ENCODE results near the gene TCP11L2.
A peak's percentile ranks its signal among the peaks of the same experiment; 100 is the strongest.
"Not testable (repeated sequence)": the region's sequence is repeated elsewhere in the genome, so short reads cannot be mapped to it uniquely, and the experiment has no call there.

The TCP11L2 gene

GRCh38 chr12:106343214-106343528, 40.6 kb downstream of the TCP11L2 start:
- no peak for DNase-seq (ENCODE audit: low read depth in 2 of 2)

- DNase-seq (ENCODE audit: low read depth in 2 of 2): no peak
Measured at GRCh38 chr12:106344131-106344530, 41.6 kb downstream of the TCP11L2 start.

- no peak for DNase-seq (ENCODE audit: low read depth in 2 of 2)
Measured at GRCh38 chr12:106345746-106346145, 43.2 kb downstream of the TCP11L2 start.

GRCh38 chr12:106348411-106348810, 45.9 kb downstream of the TCP11L2 start:
- no peak for DNase-seq (ENCODE audit: low read depth in 2 of 2)

- DNase-seq (ENCODE audit: low read depth in 2 of 2): no peak
Measured at GRCh38 chr12:106353175-106353574, 50.6 kb downstream of the TCP11L2 start.

- DNase-seq (ENCODE audit: low read depth in 2 of 2): peak; percentile 86 to 90
Measured at GRCh38 chr12:106357549-106358395, 55.2 kb downstream of the TCP11L2 start, which contains the start of gene POLR3B. Gene POLR3B (plus strand): TSS chr12:106357748. CDS start chr12:106357880, 132 bp downstream.

GRCh38 chr12:106358396-106359241, 56.1 kb downstream of the TCP11L2 start:
- no peak for DNase-seq (ENCODE audit: low read depth in 2 of 2)

GRCh38 chr12:106359646-106360399, 57.3 kb downstream of the TCP11L2 start:
- DNase-seq (ENCODE audit: low read depth in 2 of 2): no peak

GRCh38 chr12:106360400-106360994, 58.0 kb downstream of the TCP11L2 start:
- DNase-seq (ENCODE audit: low read depth in 2 of 2): no peak

- DNase-seq (ENCODE audit: low read depth in 2 of 2): no peak
Measured at GRCh38 chr12:106362971-106363370, 60.4 kb downstream of the TCP11L2 start.

GRCh38 chr12:106364261-106364660, 61.7 kb downstream of the TCP11L2 start:
- no peak for DNase-seq (ENCODE audit: low read depth in 2 of 2)

GRCh38 chr12:106369624-106370346, 67.3 kb downstream of the TCP11L2 start:
- DNase-seq (ENCODE audit: low read depth in 2 of 2): no peak

GRCh38 chr12:106378788-106379187, 76.3 kb downstream of the TCP11L2 start:
- no peak for DNase-seq (ENCODE audit: low read depth in 2 of 2)

GRCh38 chr12:106380954-106381353, 78.4 kb downstream of the TCP11L2 start:
- DNase-seq (ENCODE audit: low read depth in 2 of 2): no peak

GRCh38 chr12:106381866-106382265, 79.3 kb downstream of the TCP11L2 start:
- not testable (repeated sequence) for DNase-seq (ENCODE audit: low read depth in 2 of 2)

GRCh38 chr12:106386813-106387535, 84.4 kb downstream of the TCP11L2 start:
- DNase-seq (ENCODE audit: low read depth in 2 of 2): no peak

- no peak for DNase-seq (ENCODE audit: low read depth in 2 of 2)
Measured at GRCh38 chr12:106387848-106388377, 85.4 kb downstream of the TCP11L2 start.

GRCh38 chr12:106389151-106389550, 86.6 kb downstream of the TCP11L2 start:
- DNase-seq (ENCODE audit: low read depth in 2 of 2): no peak

GRCh38 chr12:106392759-106393158, 90.2 kb downstream of the TCP11L2 start:
- DNase-seq (ENCODE audit: low read depth in 2 of 2): no peak

All from stimulated activated CD8-positive, alpha-beta memory T cell treated with anti-CD3 and anti-CD28 coated beads, Interleukin-15, amount 100 ng/mL, for 48 hours (primary cell).